B cell (primary cell): ENCODE data around the gene A1CF. TPM values are rescaled to one million over a fixed set of nuclear protein-coding genes. Genes with fewer than 3 reads are reported as not detected.

Experiments used
- ATAC-seq: fragments of 200-7000 bp; cut with Tn5 transposase; one replicate; pipeline ENCODE4 v1.10.0; 2021; ENCODE audit warnings: low read depth, mild to moderate bottlenecking, moderate number of reproducible peaks, moderate library complexity
- CTCF ChIA-PET: fragments of 350-600 bp; sonication (Branson Sonifier 250); formaldehyde crosslinking; loops from one replicate; lab custom pipeline; 2021; ENCODE audit warnings: antibody characterized with exemption, inconsistent platforms; lab: Charles Lee
- POLR2A ChIA-PET: fragments of 350-600 bp; sonication (Branson Sonifier 250); formaldehyde crosslinking; loops from one replicate; lab custom pipeline; 2021; ENCODE audit warnings: antibody characterized with exemption; lab: Charles Lee
- DNase-seq: peaks from one replicate; pipeline ENCODE4 v3.0.0; 2013
- H2AFZ ChIP-seq: 2 replicates; pipeline ENCODE4 v1.6.1; 2012; ENCODE audit warnings: mild to moderate bottlenecking, low read depth, low read length; ENCODE audit not compliant: insufficient read depth, poor library complexity, severe bottlenecking
- H3K27ac ChIP-seq, 2 donors: 1 replicate in 1 of 2; 2 replicates in 1 of 2; pipeline ENCODE4 v1.5.1; 2012 to 2013; ENCODE audit warnings: low read length in 2 of 2, mild to moderate bottlenecking in 2 of 2, moderate library complexity in 1 of 2
- H3K27me3 ChIP-seq, 4 experiments: fragments of 200-600 bp in 1 of 4; sonication (generic) in 1 of 4; replicated peaks in 1 of 4; 1 replicate in 2 of 4; 2 replicates in 2 of 4; pipeline versions ENCODE4 v1.6.1 to v1.7.0; 2013 to 2016; ENCODE audit warnings: low read length in 3 of 4, mild to moderate bottlenecking in 2 of 4, mixed read lengths in 1 of 4, moderate library complexity in 1 of 4; ENCODE audit not compliant: insufficient read depth in 4 of 4, control insufficient read depth in 3 of 4; ENCODE audit errors: control extremely low read depth in 1 of 4
- H3K36me3 ChIP-seq, 2 experiments: replicated peaks in 1 of 2; 1 replicate in 1 of 2; 2 replicates in 1 of 2; pipeline versions ENCODE4 v1.6.1 to v1.7.1; 2013; ENCODE audit warnings: low read length in 1 of 2; ENCODE audit not compliant: insufficient read depth in 2 of 2, control insufficient read depth in 1 of 2; ENCODE audit errors: control extremely low read depth in 1 of 2, extremely low read depth in 1 of 2
- H3K4me1 ChIP-seq, 2 donors: fragments of 200-600 bp in 1 of 2; sonication (generic) in 1 of 2; 1 replicate in 1 of 2; 2 replicates in 1 of 2; pipeline versions ENCODE4 v1.5.1 to v1.6.1; 2013 to 2017; ENCODE audit warnings: low read length in 2 of 2; ENCODE audit not compliant: control insufficient read depth in 2 of 2, insufficient read depth in 2 of 2
- H3K4me2 ChIP-seq: replicated peaks from 2 replicates; pipeline ENCODE3; 2012; ENCODE audit warnings: mild to moderate bottlenecking, low read depth, low read length; ENCODE audit not compliant: poor library complexity, severe bottlenecking
- H3K4me3 ChIP-seq, 5 experiments: fragments of 200-600 bp in 1 of 5; sonication (generic) in 1 of 5; 1 replicate in 3 of 5; 2 replicates in 2 of 5; pipeline versions ENCODE4 v1.5.1 to v1.7.0; 2011 to 2016; ENCODE audit warnings: low read length in 4 of 5, mild to moderate bottlenecking in 4 of 5, low read depth in 2 of 5, control low read depth in 1 of 5, moderate library complexity in 1 of 5; ENCODE audit not compliant: insufficient read depth in 1 of 5; ENCODE audit errors: control extremely low read depth in 1 of 5, extremely low read depth in 1 of 5
- H3K79me2 ChIP-seq: fragments of 200-600 bp; sonication (generic); one replicate; pipeline ENCODE4 v1.6.0; 2016; ENCODE audit warnings: low read length; ENCODE audit not compliant: control insufficient read depth, insufficient read depth
- H3K9ac ChIP-seq: fragments of 200-600 bp; sonication (generic); 2 replicates; pipeline ENCODE4 v1.6.1; 2017; ENCODE audit warnings: mild to moderate bottlenecking, low read length, moderate library complexity
- H3K9me3 ChIP-seq, 3 donors: one replicate each; pipeline versions ENCODE4 v1.6.1 to v1.7.1; 2013; ENCODE audit warnings: low read length in 2 of 3; ENCODE audit not compliant: control insufficient read depth in 2 of 3, insufficient read depth in 1 of 3; ENCODE audit errors: control extremely low read depth in 1 of 3
- H4K20me1 ChIP-seq: 2 replicates; pipeline ENCODE4 v1.6.0; 2012; ENCODE audit warnings: mild to moderate bottlenecking, low read length; ENCODE audit not compliant: insufficient read depth, control insufficient read depth, poor library complexity, severe bottlenecking
- H3K27ac Mint-ChIP-seq: one replicate; pipeline ENCODE4 v1.8.0; 2021; ENCODE audit warnings: mixed read lengths
- H3K27me3 Mint-ChIP-seq: one replicate; pipeline ENCODE4 v1.8.0; 2021; ENCODE audit warnings: mixed read lengths
- H3K4me1 Mint-ChIP-seq: one replicate; pipeline ENCODE4 v1.8.0; 2021; ENCODE audit warnings: mixed read lengths
- H3K4me3 Mint-ChIP-seq: one replicate; pipeline ENCODE4 v1.8.0; 2021; ENCODE audit warnings: mixed read lengths
- H3K9me3 Mint-ChIP-seq: one replicate; pipeline ENCODE4 v1.8.0; 2022; ENCODE audit warnings: mixed read lengths; ENCODE audit not compliant: insufficient read depth
- CTCF ChIP-seq: fragments of 200-600 bp; IDR thresholded peaks from one replicate; pipeline ENCODE4 v1.8.0; 2022; ENCODE audit warnings: antibody characterized with exemption, mild to moderate bottlenecking
- EZH2 ChIP-seq: IDR thresholded peaks from 2 replicates; pipeline ENCODE4 v1.6.1; 2012; ENCODE audit warnings: borderline replicate concordance, low read depth, mild to moderate bottlenecking, moderate library complexity, low read length; ENCODE audit not compliant: insufficient read depth, poor library complexity, severe bottlenecking
- WGBS: methylation state at CpG from one replicate; pipeline ENCODE4 v1.1.5; 2013; ENCODE audit warnings: missing lambda C conversion rate; ENCODE audit not compliant: insufficient coverage; 5-methylcytosine and 5-hydroxymethylcytosine counted together
- intact Hi-C: fragments of 100-400 bp; cut with micrococcal nuclease; formaldehyde crosslinking; loops from one replicate; pipeline ENCODE4 v1.10.0; 2022
- polyA plus RNA-seq: library from polyadenylated mRNA; depleted of rRNA; stranded (reverse); fragments of >200 nt; gene quantifications from 2 replicates; pipeline ENCODE4 v1.2.3, GENCODE V29; 2012
- total RNA-seq, 2 donors: library from RNA; stranded (reverse); fragments of 120-200 nt in 1 of 2; gene quantifications; 1 replicate in 1 of 2; 2 replicates in 1 of 2; pipeline versions ENCODE4 v1.2.3 to v1.2.4, GENCODE V29; 2013 to 2022

The A1CF gene
- total and polyA plus RNA-seq, 2 donors (not counting 1 experiment from before 2014, with no cell fraction given), result not detected

GRCh38 chr10:50799595-50799994, 85.8 kb downstream of the A1CF start:
- H3K27ac Mint-ChIP-seq, result no peak overlapping the region
- H3K27ac ChIP-seq, result no peak overlapping the region
- H3K4me2 ChIP-seq, result no peak overlapping the region
- ChIA-PET POLR2A (no interaction called here), CTCF (no interaction called here)
- TF ChIP-seq EZH2 (no peak), CTCF (no peak)
- no peak overlapping the region for H3K4me3 Mint-ChIP-seq
- intact Hi-C loops, result no loop called here
- ATAC-seq (no peak), DNase-seq (no peak)
- no peaks in the 10 kb centered on the region for H3K36me3 ChIP-seq
- H4K20me1 ChIP-seq, result no peaks in the 10 kb centered on the region
- H3K79me2 ChIP-seq, result no peaks in the 10 kb centered on the region
- peaks cover 28% of the 10 kb centered on the region for H3K27me3 Mint-ChIP-seq
- no peak overlapping the region for H2AFZ ChIP-seq
- no peak overlapping the region for H3K4me3 ChIP-seq
- H3K9me3 Mint-ChIP-seq, result no peaks in the 10 kb centered on the region
- no CpG with 5 or more reads among the region's 1 CpG for WGBS
- H3K9me3 ChIP-seq, result no peaks in the 10 kb centered on the region
- no peaks in the 10 kb centered on the region for H3K4me1 ChIP-seq
- H3K9ac ChIP-seq, result no peak overlapping the region
- no peaks in the 10 kb centered on the region for H3K4me1 Mint-ChIP-seq
- peaks cover 0 to 5% (median 0%) of the 10 kb centered on the region in 4 experiments for H3K27me3 ChIP-seq

GRCh38 chr10:50798297-50798696, 87.1 kb downstream of the A1CF start:
- no peaks in the 10 kb centered on the region for H3K4me1 Mint-ChIP-seq
- POLR2A ChIA-PET, result no interaction called here

More at GRCh38 chr10:50798297-50798696, 87.1 kb downstream of the A1CF start:
- no peak overlapping the region for H3K9ac ChIP-seq
- H3K36me3 ChIP-seq, result no peaks in the 10 kb centered on the region
- H3K79me2 ChIP-seq, result no peaks in the 10 kb centered on the region
- Mint-ChIP-seq H3K27ac (no peak overlapping the region), H3K4me3 (no peak overlapping the region), H3K27me3 (peaks cover 35% of the 10 kb centered on the region), H3K9me3 (no peaks in the 10 kb centered on the region)
- no peaks in the 10 kb centered on the region for H3K4me1 ChIP-seq
- WGBS, result no CpG with 5 or more reads among the region's 3 CpGs
- ATAC-seq, result no peak
- no peaks in the 10 kb centered on the region for H3K9me3 ChIP-seq
- no peak overlapping the region for H2AFZ ChIP-seq
- no peak for DNase-seq
- H3K27me3 ChIP-seq, result peaks cover 0 to 5% (median 0%) of the 10 kb centered on the region in 4 experiments
- no peak overlapping the region for H3K4me3 ChIP-seq
- no peak overlapping the region for H3K27ac ChIP-seq
- no peaks in the 10 kb centered on the region for H4K20me1 ChIP-seq
- no peak overlapping the region for H3K4me2 ChIP-seq
- TF ChIP-seq CTCF (no peak), EZH2 (no peak)
- intact Hi-C loops, result no loop called here
- CTCF ChIA-PET, result no interaction called here
